ENCODE data around the gene ASB11. TPM values are rescaled to one million over a fixed set of nuclear protein-coding genes. Genes with fewer than 3 reads are reported as not detected.

Gene ASB11
- total RNA-seq, 5 donors from 2014 or later (not counting 1 experiment from before 2014, with no cell fraction given), result not detected

DNA sequence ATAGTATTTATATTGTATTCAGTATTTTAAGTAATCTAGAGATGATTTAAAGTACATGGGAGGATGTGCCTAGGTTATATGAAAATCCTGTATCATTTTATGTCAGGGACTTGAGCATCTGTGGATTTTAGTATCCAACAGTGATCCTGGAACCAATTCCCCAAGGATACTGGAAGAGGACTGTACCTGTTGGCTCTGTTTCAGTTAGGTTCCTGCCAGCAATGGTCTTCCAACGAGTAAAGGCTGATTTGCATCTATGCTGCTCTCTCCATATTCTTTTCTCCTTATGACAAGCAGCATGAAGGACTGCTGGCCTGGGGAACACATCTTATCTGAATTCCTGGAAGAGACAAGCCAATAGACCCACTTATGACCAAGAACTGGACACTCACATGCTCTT is 80.4 kb downstream of the ASB11 start:
- H3K36me3 Mint-ChIP-seq, result no peaks in the 10 kb centered on the region
- H3K27ac Mint-ChIP-seq, result no peak overlapping the region
- H3K27me3 ChIP-seq (replicated peaks in 1 of 2; ENCODE audit: control insufficient read depth in 2 of 2, extremely low read depth in 1 of 2, insufficient read depth in 2 of 2, low read length in 1 of 2), result no peaks in the 10 kb centered on the region
- ATAC-seq (replicated peaks in 1 of 4), result no peak
- no peak overlapping the region for H3K4me3 Mint-ChIP-seq
- no peak for DNase-seq
- no peaks in the 10 kb centered on the region for H3K9me3 ChIP-seq
- no peaks in the 10 kb centered on the region for H3K9me3 Mint-ChIP-seq
- H3K36me3 ChIP-seq (ENCODE audit: control insufficient read depth in 2 of 2, extremely low read depth in 1 of 2, insufficient read depth in 1 of 2, low read length in 1 of 2), result no peaks in the 10 kb centered on the region
- H3K4me1 Mint-ChIP-seq, result no peaks in the 10 kb centered on the region
- H3K27me3 Mint-ChIP-seq, result no peaks in the 10 kb centered on the region
- no CpG with 5 or more reads among the region's 1 CpG for WGBS (ENCODE audit: insufficient coverage)
- no peak overlapping the region for H3K27ac ChIP-seq (ENCODE audit: low read length)
- no peaks in the 10 kb centered on the region for H3K4me1 ChIP-seq (ENCODE audit: control insufficient read depth in 1 of 2, extremely low read depth in 1 of 2, insufficient read depth in 2 of 2, low read length in 2 of 2)
- POLR2A ChIA-PET, result no interaction called here
- CTCF ChIA-PET, result no interaction called here
- H3K4me3 ChIP-seq (ENCODE audit: control insufficient read depth in 1 of 2, extremely low read depth in 1 of 2, low read length in 1 of 2), result no peak overlapping the region

DNA sequence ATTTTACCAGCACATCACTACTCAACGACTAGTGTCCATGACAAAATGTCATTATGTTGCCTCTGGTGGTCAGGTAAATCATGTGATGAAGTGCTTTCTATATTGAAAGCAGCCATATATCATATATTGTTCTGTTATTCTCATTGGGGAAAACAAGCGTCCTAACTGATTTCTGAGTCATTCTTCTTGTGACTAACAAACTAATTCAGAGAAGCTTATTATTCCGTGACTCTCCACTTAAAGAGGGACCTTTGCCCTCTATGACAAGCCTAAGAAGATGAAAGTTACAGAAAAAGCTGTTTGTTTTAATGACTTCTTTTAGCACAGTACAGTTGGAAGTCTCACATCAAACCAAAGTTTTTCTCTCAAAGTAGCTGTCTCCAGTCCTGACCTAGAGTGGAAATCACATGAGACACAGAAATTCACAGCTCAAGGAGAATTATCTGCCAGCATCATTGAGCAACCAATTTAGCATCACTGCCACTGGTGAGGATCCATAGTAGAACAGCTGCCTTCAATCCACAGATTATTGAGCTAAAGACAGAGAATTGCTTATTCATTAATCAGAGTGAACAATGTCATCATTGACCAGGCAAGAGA is 81.9 kb downstream of the ASB11 start:
- H3K27ac ChIP-seq (ENCODE audit: low read length), result no peak overlapping the region
- Mint-ChIP-seq H3K4me3 (no peak overlapping the region), H3K27ac (no peak overlapping the region), H3K36me3 (no peaks in the 10 kb centered on the region), H3K27me3 (no peaks in the 10 kb centered on the region), H3K4me1 (no peaks in the 10 kb centered on the region), H3K9me3 (no peaks in the 10 kb centered on the region)
- no peak for ATAC-seq (replicated peaks in 1 of 4)
- H3K27me3 ChIP-seq (replicated peaks in 1 of 2; ENCODE audit: control insufficient read depth in 2 of 2, extremely low read depth in 1 of 2, insufficient read depth in 2 of 2, low read length in 1 of 2), result no peaks in the 10 kb centered on the region
- no CpG with 5 or more reads among the region's 3 CpGs for WGBS (ENCODE audit: insufficient coverage)
- H3K36me3 ChIP-seq (ENCODE audit: control insufficient read depth in 2 of 2, extremely low read depth in 1 of 2, insufficient read depth in 1 of 2, low read length in 1 of 2), result no peaks in the 10 kb centered on the region
- H3K4me3 ChIP-seq (ENCODE audit: control insufficient read depth in 1 of 2, extremely low read depth in 1 of 2, low read length in 1 of 2), result no peak overlapping the region
- no peaks in the 10 kb centered on the region for H3K9me3 ChIP-seq
- no peaks in the 10 kb centered on the region for H3K4me1 ChIP-seq (ENCODE audit: control insufficient read depth in 1 of 2, extremely low read depth in 1 of 2, insufficient read depth in 2 of 2, low read length in 2 of 2)
- CTCF ChIA-PET, result interaction anchor here in 1 of 2 donors (0.8 kb wide), 1 partner anchor 9 kb away, joined by 5 read pairs; no protein-coding TSS in a partner anchor
- POLR2A ChIA-PET, result no interaction called here
- DNase-seq, result no peak

Other genes with a start within 250 kb of the ASB11 start
- 1 to 10 TPM in 1 of 5 donors, under 1 TPM in 3, not detected in 1; 0.23 to 1.3 (median 0.46) TPM for gene ASB9, start 45.6 kb downstream of the ASB11 start, total RNA-seq
- 10 to 100 TPM; 15.9 to 95.0 (median 22.6) TPM for gene PIGA, start 19.9 kb upstream of the ASB11 start, total RNA-seq
- not detected for gene VEGFD, start 68.8 kb upstream of the ASB11 start, total RNA-seq
- under 1 TPM in 1 of 5 donors, not detected in 4; 0.51 TPM for gene PIR, start 177.7 kb upstream of the ASB11 start, total RNA-seq
- gene BMX, start 185.2 kb upstream of the ASB11 start, total RNA-seq, result not detected